ENCODE measurements around the gene WNT2B. TPM values are rescaled to one million over a fixed set of nuclear protein-coding genes. Genes with fewer than 3 reads are reported as not detected.

The WNT2B gene
- total RNA-seq, 1 experiment from 2014 or later, result 0.68 TPM

- no peak overlapping the region for H2BK20ac ChIP-seq (ENCODE audit: low read depth, low read length, poor library complexity, severe bottlenecking)
- H3K56ac ChIP-seq (ENCODE audit: insufficient read length, low read depth, low read length), result no peak overlapping the region
- Mint-ChIP-seq H3K27ac (no peak overlapping the region), H3K27me3 (ENCODE audit: low read depth) (no peaks in the 10 kb centered on the region), H3K36me3 (ENCODE audit: insufficient read depth in 1 of 3, low read depth in 3 of 3) (peaks cover 1 to 8% (median 8%) of the 10 kb centered on the region in 3 experiments; a peak in 4 of 7 replicates), H3K4me3 (no peak overlapping the region), H3K9me3 (no peaks in the 10 kb centered on the region), H3K4me1 (no peaks in the 10 kb centered on the region)
- H2BK120ac ChIP-seq (ENCODE audit: low read depth, low read length, poor library complexity, severe bottlenecking), result no peak overlapping the region
- no peaks in the 10 kb centered on the region for H3K27me3 ChIP-seq (ENCODE audit: insufficient read depth, low read length)
- H2BK5ac ChIP-seq (ENCODE audit: insufficient read length, low read length), result no peak overlapping the region
- H4K20me1 ChIP-seq (ENCODE audit: control insufficient read depth, insufficient read depth, insufficient read length), result no peaks in the 10 kb centered on the region
- no peaks in the 10 kb centered on the region for H3K79me2 ChIP-seq (ENCODE audit: insufficient read depth, low read length)
- no peak overlapping the region for H3K27ac ChIP-seq (ENCODE audit: insufficient read length, low read depth, low read length)
- no peak for DNase-seq
- no peak overlapping the region for H2AK5ac ChIP-seq (ENCODE audit: insufficient read length, low read length)
- H3K9me3 ChIP-seq (ENCODE audit: control insufficient read depth, low read depth, low read length), result no peaks in the 10 kb centered on the region
- H3K14ac ChIP-seq (ENCODE audit: insufficient read depth, low read length), result no peak overlapping the region
- H3K4ac ChIP-seq (ENCODE audit: low read depth, low read length), result no peak overlapping the region
- H3K18ac ChIP-seq (ENCODE audit: insufficient read length, low read depth, low read length), result no peak overlapping the region
- no peak overlapping the region for H2AFZ ChIP-seq (ENCODE audit: low read length)
- H3K4me2 ChIP-seq (ENCODE audit: insufficient read depth, insufficient read length, low read length), result no peak overlapping the region
- H3K4me1 ChIP-seq (ENCODE audit: insufficient read depth, low read length), result no peaks in the 10 kb centered on the region
- no peak overlapping the region for H4K91ac ChIP-seq (ENCODE audit: insufficient read length, low read depth, low read length)
- no peak for TF ChIP-seq CTCF (conservative IDR thresholded peaks at IDR 0.05)
- H3K79me1 ChIP-seq (ENCODE audit: insufficient read depth, low read depth, low read length, poor library complexity, severe bottlenecking), result no peaks in the 10 kb centered on the region
- no peak overlapping the region for H2BK12ac ChIP-seq (ENCODE audit: insufficient read length, low read depth, low read length)
- H2BK15ac ChIP-seq (ENCODE audit: low read depth, low read length), result no peak overlapping the region
- no peaks in the 10 kb centered on the region for H3K23me2 ChIP-seq (ENCODE audit: insufficient read length, low read depth, low read length, poor library complexity, severe bottlenecking)
- no peak overlapping the region for H3K23ac ChIP-seq (ENCODE audit: insufficient read length, low read depth, low read length)
- no peak overlapping the region for H4K5ac ChIP-seq (ENCODE audit: insufficient read length, low read depth, low read length)
- no peak overlapping the region for H3T11ph ChIP-seq (ENCODE audit: low read length)
- no peak overlapping the region for H4K8ac ChIP-seq (replicated peaks; ENCODE audit: insufficient read length, low read depth, low read length)
- no peak overlapping the region for H3K9ac ChIP-seq (ENCODE audit: extremely low read depth, insufficient read length, low read length)
These were observed 54.6 kb downstream of the WNT2B start for GRCh38 chr1:112563341-112563740.
